SU-DHL-6 (cell line): ENCODE data around the gene ARPC2.

Experiments
- H2AFZ ChIP-seq: fragments of 200-600 bp; sonication (generic); 2 replicates; pipeline ENCODE4 v1.6.1; 2014; ENCODE audit warnings: low read depth, mild to moderate bottlenecking, moderate library complexity, mixed read lengths, antibody characterized with exemption, low read length; ENCODE audit not compliant: severe bottlenecking
- H3F3A ChIP-seq: fragments of 200-600 bp; shearing (Covaris generic); 2 replicates; pipeline ENCODE4 v1.6.0; 2016; ENCODE audit warnings: antibody characterized with exemption, mild to moderate bottlenecking; ENCODE audit not compliant: insufficient read depth
- H3K27ac ChIP-seq: fragments of 200-600 bp; sonication (generic); 2 replicates; pipeline ENCODE4 v1.5.1; 2016; ENCODE audit warnings: low read depth, mild to moderate bottlenecking, low read length, moderate library complexity, mixed read lengths
- H3K27me3 ChIP-seq: fragments of 200-600 bp; sonication (generic), shearing (Covaris generic); 2 replicates; pipeline ENCODE4 v1.6.0; 2014; ENCODE audit warnings: mild to moderate bottlenecking, low read length
- H3K36me3 ChIP-seq: fragments of 200-600 bp; sonication (generic); 2 replicates; pipeline ENCODE4 v1.6.1; 2014; ENCODE audit warnings: mild to moderate bottlenecking, low read length, mixed read lengths
- H3K4me2 ChIP-seq: fragments of 300-600, 200-600 bp; shearing (Covaris generic), sonication (generic); 2 replicates; pipeline ENCODE4 v1.6.0; 2014; ENCODE audit warnings: low read length, low read depth, mild to moderate bottlenecking; ENCODE audit not compliant: poor library complexity, severe bottlenecking
- H3K4me3 ChIP-seq: fragments of 200-600 bp; sonication (generic); 2 replicates; pipeline ENCODE4 v1.5.1; 2014; ENCODE audit warnings: antibody characterized with exemption, low read length, mild to moderate bottlenecking, mixed read lengths; ENCODE audit not compliant: insufficient read depth, poor library complexity, severe bottlenecking
- H3K79me2 ChIP-seq: fragments of 200-600 bp; sonication (generic); 2 replicates; pipeline ENCODE4 v1.6.1; 2014; ENCODE audit warnings: mild to moderate bottlenecking, low read length, moderate library complexity; ENCODE audit not compliant: insufficient read depth
- H3K9ac ChIP-seq: fragments of 200-600 bp; sonication (generic); 2 replicates; pipeline ENCODE4 v1.7.0; 2014; ENCODE audit warnings: mild to moderate bottlenecking, low read length
- H3K9me2 ChIP-seq: fragments of 200-600 bp; sonication (generic); replicated peaks from 2 replicates; pipeline ENCODE4 v1.6.1; 2014; ENCODE audit warnings: low read length; ENCODE audit not compliant: insufficient read depth
- H3K9me3 ChIP-seq: fragments of 200-600 bp; sonication (generic); 2 replicates; pipeline ENCODE4 v1.6.1; 2014; ENCODE audit warnings: low read length, mixed read lengths; ENCODE audit not compliant: insufficient read depth
- H4K20me1 ChIP-seq: fragments of 200-600 bp; sonication (generic); 2 replicates; pipeline ENCODE4 v1.6.1; 2014; ENCODE audit warnings: low read depth, mild to moderate bottlenecking, antibody characterized with exemption, low read length, moderate library complexity, mixed read lengths
- EZH2phosphoT487 ChIP-seq: fragments of 200-600 bp; sonication (generic), shearing (Covaris generic); conservative IDR thresholded peaks from 2 replicates; pipeline ENCODE4 v1.6.1; 2018; ENCODE audit warnings: mild to moderate bottlenecking, antibody characterized with exemption, low read length, moderate library complexity, mixed read lengths
- TF ChIP-seq, protein P1 (sequence below): fragments of 200-600 bp; sonication (generic); IDR thresholded peaks from one replicate; pipeline ENCODE4 v1.5.1; 2017; ENCODE audit warnings: antibody characterized with exemption, mild to moderate bottlenecking, low read length, moderate library complexity; ENCODE audit not compliant: insufficient read depth, poor library complexity, severe bottlenecking

Gene ARPC2

DNA sequence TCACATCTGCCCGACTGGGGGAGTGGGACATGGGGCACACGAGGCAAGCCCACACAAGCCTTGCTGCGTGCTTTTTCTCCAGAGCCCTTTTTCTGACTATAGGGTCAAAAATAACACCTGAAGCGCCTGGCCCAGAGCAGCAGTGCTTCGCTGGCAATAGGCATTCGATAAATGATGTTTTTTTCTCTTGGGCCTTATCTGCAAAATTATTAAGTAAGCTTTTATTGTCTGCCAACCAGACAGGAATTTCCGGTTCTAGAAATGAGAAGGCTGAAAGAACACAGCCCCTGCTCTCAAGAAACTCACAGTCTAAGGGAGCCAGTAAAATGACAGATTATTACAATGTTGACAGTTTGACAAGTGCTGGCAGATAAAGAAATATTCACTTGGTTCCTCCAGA is 78.0 kb downstream of the ARPC2 start:
- Histone ChIP-seq H4K20me1 (no peaks in the 10 kb centered on the region), H3K27me3 (no peaks in the 10 kb centered on the region), H3K36me3 (no peaks in the 10 kb centered on the region), H2AFZ (no peak overlapping the region), H3K4me2 (no peak overlapping the region), H3K9me2 (no peaks in the 10 kb centered on the region), H3F3A (no peaks in the 10 kb centered on the region), H3K79me2 (no peaks in the 10 kb centered on the region), H3K4me3 (no peak overlapping the region), H3K27ac (no peak overlapping the region), H3K9me3 (no peaks in the 10 kb centered on the region), H3K9ac (no peak overlapping the region)
- TF ChIP-seq, protein P1, sequence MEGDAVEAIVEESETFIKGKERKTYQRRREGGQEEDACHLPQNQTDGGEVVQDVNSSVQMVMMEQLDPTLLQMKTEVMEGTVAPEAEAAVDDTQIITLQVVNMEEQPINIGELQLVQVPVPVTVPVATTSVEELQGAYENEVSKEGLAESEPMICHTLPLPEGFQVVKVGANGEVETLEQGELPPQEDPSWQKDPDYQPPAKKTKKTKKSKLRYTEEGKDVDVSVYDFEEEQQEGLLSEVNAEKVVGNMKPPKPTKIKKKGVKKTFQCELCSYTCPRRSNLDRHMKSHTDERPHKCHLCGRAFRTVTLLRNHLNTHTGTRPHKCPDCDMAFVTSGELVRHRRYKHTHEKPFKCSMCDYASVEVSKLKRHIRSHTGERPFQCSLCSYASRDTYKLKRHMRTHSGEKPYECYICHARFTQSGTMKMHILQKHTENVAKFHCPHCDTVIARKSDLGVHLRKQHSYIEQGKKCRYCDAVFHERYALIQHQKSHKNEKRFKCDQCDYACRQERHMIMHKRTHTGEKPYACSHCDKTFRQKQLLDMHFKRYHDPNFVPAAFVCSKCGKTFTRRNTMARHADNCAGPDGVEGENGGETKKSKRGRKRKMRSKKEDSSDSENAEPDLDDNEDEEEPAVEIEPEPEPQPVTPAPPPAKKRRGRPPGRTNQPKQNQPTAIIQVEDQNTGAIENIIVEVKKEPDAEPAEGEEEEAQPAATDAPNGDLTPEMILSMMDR = no peak
- no peak for TF ChIP-seq EZH2phosphoT487

GRCh38 chr2:218296200-218296599 is 79.2 kb downstream of the ARPC2 start:
- no peaks in the 10 kb centered on the region for H3K36me3 ChIP-seq
- H3K9me2 ChIP-seq = no peaks in the 10 kb centered on the region
- no peaks in the 10 kb centered on the region for H4K20me1 ChIP-seq
- H2AFZ ChIP-seq = no peak overlapping the region
- H3K4me2 ChIP-seq = no peak overlapping the region
- no peaks in the 10 kb centered on the region for H3K79me2 ChIP-seq
- no peaks in the 10 kb centered on the region for H3K27me3 ChIP-seq
- no peak overlapping the region for H3K4me3 ChIP-seq
- H3F3A ChIP-seq = no peaks in the 10 kb centered on the region
- H3K27ac ChIP-seq = no peak overlapping the region
- no peak for TF ChIP-seq EZH2phosphoT487
- TF ChIP-seq, protein P1 = no peak
- H3K9me3 ChIP-seq = no peaks in the 10 kb centered on the region
- H3K9ac ChIP-seq = no peak overlapping the region

DNA sequence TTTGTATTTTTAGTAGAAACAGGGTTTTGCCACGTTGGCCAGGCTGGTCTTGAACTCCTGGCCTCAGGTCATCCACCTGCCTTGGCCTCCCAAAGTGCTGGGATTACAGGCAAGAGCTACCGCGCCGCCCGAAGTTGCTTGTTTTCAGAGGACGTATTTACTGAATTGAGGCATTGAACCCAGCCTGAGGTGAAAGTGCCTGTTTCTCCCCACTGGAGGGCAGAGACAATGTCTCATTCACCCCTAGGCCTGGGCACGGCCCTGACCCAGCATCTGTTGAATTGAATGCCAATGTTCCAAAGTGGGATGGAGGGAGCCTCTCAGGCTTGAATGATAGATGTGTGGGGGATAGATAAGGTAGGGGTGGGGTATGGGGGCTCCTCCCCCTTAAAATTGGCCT is 79.9 kb downstream of the ARPC2 start:
- H3F3A ChIP-seq = no peaks in the 10 kb centered on the region
- H3K4me3 ChIP-seq = no peak overlapping the region
- H3K9me3 ChIP-seq = no peaks in the 10 kb centered on the region

More for the DNA sequence above, 79.9 kb downstream of the ARPC2 start:
- no peaks in the 10 kb centered on the region for H3K9me2 ChIP-seq
- H3K27ac ChIP-seq = no peak overlapping the region
- no peaks in the 10 kb centered on the region for H3K27me3 ChIP-seq
- TF ChIP-seq, protein P1 = no peak
- no peak for TF ChIP-seq EZH2phosphoT487
- H4K20me1 ChIP-seq = no peaks in the 10 kb centered on the region
- H3K36me3 ChIP-seq = no peaks in the 10 kb centered on the region
- no peak overlapping the region for H3K4me2 ChIP-seq
- H3K9ac ChIP-seq = no peak overlapping the region
- no peaks in the 10 kb centered on the region for H3K79me2 ChIP-seq
- no peak overlapping the region for H2AFZ ChIP-seq
